Measurements from ENCODE around the gene NCKAP5.
"Not testable (repeated sequence)": the region's sequence is repeated elsewhere in the genome, so short reads cannot be mapped to it uniquely, and the experiment has no call there.

NCKAP5 gene

GRCh38 chr2:133248264-133248663, 320.0 kb downstream of the NCKAP5 start:
- DNase-seq = no peak

GRCh38 chr2:133247631-133248030, 320.6 kb downstream of the NCKAP5 start:
- DNase-seq = no peak

- DNase-seq = no peak
Observed at GRCh38 chr2:133241224-133241571, 327.1 kb downstream of the NCKAP5 start.

GRCh38 chr2:133240491-133241223, 327.6 kb downstream of the NCKAP5 start:
- no peak for DNase-seq

- DNase-seq = no peak
Observed at GRCh38 chr2:133235968-133236367, 332.3 kb downstream of the NCKAP5 start.

GRCh38 chr2:133232556-133232955, 335.7 kb downstream of the NCKAP5 start:
- no peak for DNase-seq

GRCh38 chr2:133231264-133231663, 337.0 kb downstream of the NCKAP5 start:
- no peak for DNase-seq

GRCh38 chr2:133229974-133230373, 338.3 kb downstream of the NCKAP5 start:
- DNase-seq = no peak

GRCh38 chr2:133223226-133223625, 345.0 kb downstream of the NCKAP5 start:
- DNase-seq = peak; percentile 50

GRCh38 chr2:133221398-133221797, 346.9 kb downstream of the NCKAP5 start:
- DNase-seq = no peak

GRCh38 chr2:133218204-133218603, 350.1 kb downstream of the NCKAP5 start:
- DNase-seq = no peak

- DNase-seq = no peak
Observed at GRCh38 chr2:133215477-133215876, 352.8 kb downstream of the NCKAP5 start.

- no peak for DNase-seq
Observed at GRCh38 chr2:133213651-133214050, 354.6 kb downstream of the NCKAP5 start.

- no peak for DNase-seq
Observed at GRCh38 chr2:133209325-133209724, 358.9 kb downstream of the NCKAP5 start.

GRCh38 chr2:133206666-133207065, 361.6 kb downstream of the NCKAP5 start:
- DNase-seq = not testable (repeated sequence)

- no peak for DNase-seq
Observed at GRCh38 chr2:133204421-133204820, 363.8 kb downstream of the NCKAP5 start.

- DNase-seq = no peak
Observed at GRCh38 chr2:133200684-133201421, 367.4 kb downstream of the NCKAP5 start.

- no peak for DNase-seq
Observed at GRCh38 chr2:133198678-133199077, 369.6 kb downstream of the NCKAP5 start.

- DNase-seq = no peak
Observed at GRCh38 chr2:133197156-133197555, 371.1 kb downstream of the NCKAP5 start.

- DNase-seq = no peak
Observed at GRCh38 chr2:133194777-133195335, 373.4 kb downstream of the NCKAP5 start.

GRCh38 chr2:133194362-133194655, 374.0 kb downstream of the NCKAP5 start:
- DNase-seq = no peak

- no peak for DNase-seq
Observed at GRCh38 chr2:133193544-133194361, 374.5 kb downstream of the NCKAP5 start.

- no peak for DNase-seq
Observed at GRCh38 chr2:133192028-133192427, 376.2 kb downstream of the NCKAP5 start.

GRCh38 chr2:133177196-133177595, 391.1 kb downstream of the NCKAP5 start:
- no peak for DNase-seq

All from NCI-H510A (cell line).